22Rv1 (cell line): Measurements from ENCODE around the gene ROPN1.

Experiments used
- ZFX ChIP-seq: fragments of 450-650 bp; IDR thresholded peaks from 2 replicates; pipeline ENCODE4 v1.6.1; 2017; ENCODE audit warnings: antibody characterized with exemption, borderline replicate concordance
- TF ChIP-seq, protein P1 (sequence below): fragments of 450-650 bp; IDR thresholded peaks from 2 replicates; pipeline ENCODE4 v1.5.1; 2017; ENCODE audit warnings: mild to moderate bottlenecking

- TF ChIP-seq, protein P1, sequence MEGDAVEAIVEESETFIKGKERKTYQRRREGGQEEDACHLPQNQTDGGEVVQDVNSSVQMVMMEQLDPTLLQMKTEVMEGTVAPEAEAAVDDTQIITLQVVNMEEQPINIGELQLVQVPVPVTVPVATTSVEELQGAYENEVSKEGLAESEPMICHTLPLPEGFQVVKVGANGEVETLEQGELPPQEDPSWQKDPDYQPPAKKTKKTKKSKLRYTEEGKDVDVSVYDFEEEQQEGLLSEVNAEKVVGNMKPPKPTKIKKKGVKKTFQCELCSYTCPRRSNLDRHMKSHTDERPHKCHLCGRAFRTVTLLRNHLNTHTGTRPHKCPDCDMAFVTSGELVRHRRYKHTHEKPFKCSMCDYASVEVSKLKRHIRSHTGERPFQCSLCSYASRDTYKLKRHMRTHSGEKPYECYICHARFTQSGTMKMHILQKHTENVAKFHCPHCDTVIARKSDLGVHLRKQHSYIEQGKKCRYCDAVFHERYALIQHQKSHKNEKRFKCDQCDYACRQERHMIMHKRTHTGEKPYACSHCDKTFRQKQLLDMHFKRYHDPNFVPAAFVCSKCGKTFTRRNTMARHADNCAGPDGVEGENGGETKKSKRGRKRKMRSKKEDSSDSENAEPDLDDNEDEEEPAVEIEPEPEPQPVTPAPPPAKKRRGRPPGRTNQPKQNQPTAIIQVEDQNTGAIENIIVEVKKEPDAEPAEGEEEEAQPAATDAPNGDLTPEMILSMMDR, result no peak
- TF ChIP-seq ZFX, result no peak
These were observed 49.6 kb upstream of the ROPN1 start for GRCh38 chr3:124041553-124041952.
